HG03280 (cell line): Measurements from ENCODE around the gene NUDT7.

Experiments used
- ATAC-seq: cut with Tn5 transposase; IDR thresholded peaks from one replicate; pipeline ENCODE4 v1.9.1; 2021; ENCODE audit warnings: mild to moderate bottlenecking, moderate library complexity; ENCODE audit not compliant: unreplicated experiment

The NUDT7 gene

DNA sequence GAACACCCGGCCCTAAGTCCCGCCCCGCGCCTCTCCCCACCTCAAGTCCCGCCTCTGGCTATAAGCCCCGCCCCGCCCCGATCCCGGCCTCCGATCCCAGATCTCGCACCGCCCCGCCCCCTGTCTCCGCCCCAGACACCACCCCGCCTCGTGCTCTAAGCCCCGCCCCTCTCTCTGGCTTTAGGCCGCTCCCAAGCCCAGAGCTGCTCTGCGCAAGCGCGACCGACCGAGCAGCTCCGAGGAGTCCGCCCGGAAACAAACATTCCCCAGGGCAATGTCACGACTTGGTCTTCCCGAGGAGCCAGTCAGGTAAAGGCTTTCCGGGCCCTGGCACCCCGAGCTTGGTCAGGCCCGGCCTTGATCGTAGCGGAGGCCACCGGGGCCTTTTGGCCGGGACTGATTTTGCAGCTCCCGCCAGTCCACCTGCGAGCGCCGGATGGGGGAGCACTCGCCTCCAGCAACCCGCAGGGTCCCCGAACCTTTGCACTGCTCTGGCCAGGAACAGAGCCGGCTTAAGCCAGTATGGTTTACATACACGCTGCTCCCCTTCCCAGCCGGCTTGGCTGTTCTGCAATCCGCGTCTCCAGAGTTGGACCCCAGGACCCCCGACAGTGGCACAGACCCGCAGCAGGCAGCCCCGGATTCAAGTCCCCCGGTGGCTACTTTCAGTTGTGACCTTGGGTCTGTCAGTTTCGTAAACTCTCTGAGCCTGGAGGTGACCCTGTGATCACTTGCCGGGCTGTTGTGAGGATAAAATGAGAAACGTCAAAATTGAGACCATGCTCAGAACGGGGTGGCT, at the start of gene NUDT7:
NUDT7 (plus strand) TSS at position 206 of the 799 bp plus-strand sequence; CDS start at position 275, 69 bp downstream.
- ATAC-seq, result peak; percentile 90

- ATAC-seq, result no peak
Observed at GRCh38 chr16:77674888-77675287, 47.4 kb upstream of the NUDT7 start.

GRCh38 chr16:77675464-77676324, 46.6 kb upstream of the NUDT7 start:
- ATAC-seq, result peak; percentile 58

DNA sequence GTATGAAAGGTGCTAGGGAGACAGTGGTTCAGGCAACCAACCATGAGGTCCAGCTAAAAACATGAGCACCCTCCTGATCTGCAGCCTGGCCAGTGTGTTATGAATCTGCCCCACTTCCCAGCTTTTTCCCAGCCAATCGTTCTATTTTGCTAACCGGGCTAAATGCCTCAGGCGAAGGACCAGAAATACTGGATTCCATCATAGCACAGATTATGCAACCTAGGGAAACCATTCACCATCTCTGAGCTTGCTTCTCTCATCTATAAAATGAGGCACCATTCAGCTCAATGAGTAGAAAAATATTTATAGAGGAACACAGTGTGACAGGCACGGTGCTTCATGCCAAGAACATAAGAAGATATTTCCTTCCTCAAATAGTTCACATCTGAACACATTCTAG, 45.2 kb upstream of the NUDT7 start:
- no peak for ATAC-seq

DNA sequence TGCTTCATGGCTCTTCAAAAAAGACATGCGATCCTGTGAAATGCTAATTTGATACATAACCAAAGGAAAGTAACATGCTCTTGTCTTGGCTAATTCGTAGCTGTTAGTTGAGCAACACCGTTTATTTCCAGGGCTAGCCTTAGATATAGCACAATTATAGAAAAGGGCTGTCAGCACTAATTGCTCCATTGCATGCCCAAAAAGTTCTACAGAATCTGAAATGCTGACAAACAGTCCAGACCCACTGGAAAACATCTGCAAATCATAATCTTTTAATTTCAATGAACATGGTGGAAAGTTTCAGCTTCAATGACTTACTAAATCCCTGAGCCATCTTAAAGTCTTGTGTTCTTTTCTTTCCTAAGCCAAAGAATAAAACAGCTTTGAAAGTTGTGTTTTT, 42.9 kb upstream of the NUDT7 start:
- ATAC-seq, result no peak

GRCh38 chr16:77679901-77680300, 42.4 kb upstream of the NUDT7 start:
- no peak for ATAC-seq

- no peak for ATAC-seq
Observed at GRCh38 chr16:77680496-77680895, 41.8 kb upstream of the NUDT7 start.

- ATAC-seq, result no peak
Observed at GRCh38 chr16:77682586-77682985, 39.7 kb upstream of the NUDT7 start.

DNA sequence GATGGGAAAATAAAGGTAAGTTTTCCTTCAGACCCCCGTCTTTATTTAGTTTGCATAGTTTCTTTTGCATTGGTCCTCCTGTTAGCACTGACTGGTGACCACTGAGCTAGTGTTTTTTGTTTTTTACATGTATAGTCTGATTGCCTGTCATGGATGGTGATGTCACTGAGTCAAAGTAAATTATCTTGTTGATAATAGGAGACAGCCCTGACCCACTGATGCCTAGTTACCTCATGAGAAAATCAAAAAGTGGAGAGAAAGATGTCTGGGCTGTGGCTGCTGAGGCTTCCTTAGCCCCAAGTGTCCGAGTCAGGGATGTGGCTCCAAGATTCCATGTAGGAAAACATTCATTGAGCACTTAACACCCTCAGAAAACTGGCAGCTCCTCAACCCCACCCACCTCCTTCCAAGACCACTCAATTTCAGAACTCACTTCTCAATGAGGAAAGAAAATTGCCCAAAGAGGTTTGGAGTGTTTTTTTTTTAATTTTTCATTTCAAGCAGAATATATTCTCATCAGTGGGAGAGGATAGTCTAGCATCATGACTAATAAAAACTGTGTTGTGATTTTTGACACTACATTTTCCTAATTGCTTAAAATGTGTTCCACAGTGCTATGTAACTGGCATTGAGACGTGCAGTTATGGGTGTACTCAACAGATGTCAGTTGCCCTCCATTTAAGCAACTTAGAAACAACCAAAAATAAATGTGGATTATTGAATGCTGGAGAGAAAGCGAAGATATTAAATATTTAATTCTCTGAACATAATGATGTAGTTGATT, 38.7 kb upstream of the NUDT7 start:
- ATAC-seq, result no peak

GRCh38 chr16:77684181-77684526, 38.2 kb upstream of the NUDT7 start:
- ATAC-seq, result no peak

- no peak for ATAC-seq
Observed at GRCh38 chr16:77686385-77686784, 35.9 kb upstream of the NUDT7 start.

- no peak for ATAC-seq
Observed at GRCh38 chr16:77689971-77690370, 32.3 kb upstream of the NUDT7 start.

DNA sequence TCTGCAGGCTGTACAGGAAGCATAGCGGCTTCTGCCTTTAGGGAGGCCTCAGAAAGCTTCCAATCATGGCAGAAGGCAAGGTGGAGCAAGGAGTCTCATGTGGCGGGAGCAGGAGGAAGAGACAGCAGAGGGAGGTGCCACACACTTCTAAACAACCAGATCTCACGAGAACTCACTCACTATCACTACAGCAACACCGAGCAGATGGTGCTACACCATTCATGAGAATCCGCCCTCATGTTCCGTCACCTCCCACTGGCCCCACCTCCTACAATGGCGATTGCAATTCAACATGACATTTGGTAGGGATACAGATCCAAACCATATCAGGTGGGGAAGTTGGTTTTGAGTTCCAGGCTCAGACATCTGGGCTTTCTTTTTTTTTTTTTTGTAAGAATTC, 31.9 kb upstream of the NUDT7 start:
- no peak for ATAC-seq

DNA sequence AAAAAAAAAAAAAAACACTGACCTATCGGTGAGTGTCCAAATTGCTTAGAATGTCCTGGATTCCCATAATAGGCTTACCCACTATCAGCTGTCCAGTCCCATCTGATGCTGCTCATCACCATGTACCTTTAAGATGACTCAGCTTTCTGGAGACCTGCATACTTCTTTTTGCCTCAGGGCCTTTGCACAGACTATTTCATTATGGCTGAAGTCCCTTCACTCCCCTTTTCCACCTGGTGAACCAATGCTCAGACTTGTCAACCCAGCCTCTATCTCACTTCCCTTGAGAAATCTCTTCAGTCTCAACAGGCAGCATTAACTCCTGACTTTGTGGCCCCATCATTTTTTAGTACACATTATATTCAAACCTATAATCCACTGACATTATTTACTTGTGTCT, 29.7 kb upstream of the NUDT7 start:
- ATAC-seq, result no peak

DNA sequence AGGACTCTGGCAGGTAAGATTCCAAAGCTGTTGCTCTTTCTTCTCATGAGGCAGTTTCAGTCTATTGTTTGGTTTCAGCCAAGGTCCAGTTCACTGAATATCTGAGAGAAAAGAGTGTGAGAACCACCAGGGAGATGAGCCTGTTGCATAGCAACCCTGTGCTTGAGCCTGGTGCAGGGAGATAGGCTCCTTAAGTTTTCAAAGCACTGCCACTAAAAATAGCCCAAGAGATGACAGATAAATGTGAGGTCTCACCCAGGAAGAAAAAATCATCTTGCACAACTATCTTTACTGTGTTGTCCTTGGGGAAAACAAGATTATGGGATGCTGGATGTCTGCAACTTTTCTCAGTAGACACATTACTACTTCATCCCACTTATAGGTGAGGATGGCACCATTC, 26.2 kb upstream of the NUDT7 start:
- no peak for ATAC-seq

- no peak for ATAC-seq
Observed at GRCh38 chr16:77700846-77701245, 21.5 kb upstream of the NUDT7 start.

DNA sequence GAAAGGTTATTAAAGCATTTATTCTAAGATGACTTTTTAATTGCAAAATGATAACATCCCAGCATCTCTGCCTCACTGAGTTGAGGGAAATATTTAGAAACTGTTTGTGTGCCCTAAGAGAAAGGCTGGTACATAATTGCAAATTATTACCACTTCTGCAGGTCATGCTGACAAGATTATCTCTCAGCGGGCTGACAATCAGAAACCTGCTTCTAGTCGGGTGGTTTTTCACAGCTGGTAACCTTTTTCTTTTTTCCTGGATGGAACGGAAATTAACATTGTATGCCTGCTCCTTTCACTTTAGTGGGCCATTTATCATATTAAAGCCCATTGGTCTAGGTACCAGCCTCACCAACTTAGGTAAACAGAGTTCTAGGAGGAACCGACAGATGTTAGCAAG, 17.0 kb upstream of the NUDT7 start:
- no peak for ATAC-seq

DNA sequence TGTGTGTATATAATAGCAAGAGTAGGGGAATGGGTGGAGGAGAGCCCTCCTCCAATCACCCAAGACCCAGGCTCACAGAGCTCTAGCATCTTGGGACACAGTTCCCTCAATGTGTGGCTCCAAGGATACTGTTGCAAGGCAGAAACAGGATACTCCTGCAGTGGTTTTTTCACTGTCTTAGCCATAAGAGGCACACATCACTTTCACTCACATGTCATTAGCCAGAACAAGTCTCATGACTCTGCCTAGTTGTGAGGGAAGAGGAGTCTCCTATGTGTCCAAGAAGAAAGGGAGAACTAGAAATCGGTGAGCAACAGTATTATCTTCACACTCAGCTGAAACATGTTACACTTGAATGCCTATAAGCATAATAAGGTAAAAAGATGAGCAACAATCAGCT, 11.1 kb upstream of the NUDT7 start:
- no peak for ATAC-seq

- ATAC-seq, result no peak
Observed at GRCh38 chr16:77711775-77712174, 10.5 kb upstream of the NUDT7 start.

GRCh38 chr16:77715145-77715544, 7.2 kb upstream of the NUDT7 start:
- no peak for ATAC-seq

DNA sequence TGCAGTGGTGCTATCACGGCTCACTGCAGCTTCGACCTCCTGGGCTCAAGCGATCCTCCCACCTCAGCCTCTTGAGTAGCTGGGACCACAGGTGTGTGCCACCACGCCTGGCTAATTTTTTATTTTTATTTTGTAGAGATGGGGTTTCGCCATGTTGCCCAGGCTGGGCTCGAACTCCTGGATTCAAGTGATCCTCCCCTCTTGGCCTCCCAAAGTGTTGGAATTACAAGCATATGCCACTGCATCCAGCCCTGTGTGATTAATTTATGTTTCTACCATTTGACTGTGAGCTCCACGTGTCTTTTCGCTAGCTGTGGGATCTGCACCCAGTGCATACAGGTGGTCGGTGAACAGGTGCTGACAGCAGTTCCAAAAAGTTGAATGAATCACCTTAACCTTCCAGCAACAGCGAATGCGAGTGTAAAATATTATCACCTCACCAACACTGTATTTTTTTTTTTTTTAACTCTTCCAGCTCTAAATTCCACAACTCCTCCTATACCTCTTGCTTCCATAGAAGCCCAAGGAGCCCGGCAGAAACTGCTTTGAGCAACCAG, 484 bp upstream of the NUDT7 start:
- ATAC-seq, result peak; percentile 32
